Uterus (tissue), 4 donors: ENCODE measurements around the gene DIRAS3. TPM values are rescaled to one million over a fixed set of nuclear protein-coding genes. Genes with fewer than 3 reads are reported as not detected.

Experiments
- DNase-seq, 2 donors: peaks; one replicate each; pipeline ENCODE4 v3.0.0-alpha.2; 2019 to 2020
- H3K27ac ChIP-seq, 2 donors: fragments of 200-600 bp; sonication (generic); 1 replicate in 1 of 2; 2 replicates in 1 of 2; pipeline ENCODE4 v1.5.1; 2016 to 2018
- H3K27me3 ChIP-seq, 2 donors: fragments of 200-600 bp; sonication (generic); one replicate each; pipeline ENCODE4 v1.5.1; 2018 to 2019; ENCODE audit warnings: control low read depth in 1 of 2
- H3K36me3 ChIP-seq, 2 donors: fragments of 200-600 bp; sonication (generic); one replicate each; pipeline ENCODE4 v1.5.1; 2019; ENCODE audit warnings: control low read depth in 1 of 2
- H3K4me1 ChIP-seq, 2 donors: fragments of 200-600 bp; sonication (generic); one replicate each; pipeline ENCODE4 v1.5.1; 2018 to 2019; ENCODE audit warnings: control low read depth in 1 of 2
- H3K4me3 ChIP-seq, 2 donors: fragments of 200-600 bp; sonication (generic); 1 replicate in 1 of 2; 2 replicates in 1 of 2; pipeline ENCODE4 v1.5.1; 2018 to 2019; ENCODE audit warnings: mild to moderate bottlenecking in 1 of 2
- H3K9me3 ChIP-seq, 2 donors: fragments of 200-600 bp; sonication (generic); one replicate each; pipeline ENCODE4 v1.5.1; 2019; ENCODE audit warnings: control low read depth in 1 of 2
- CTCF ChIP-seq, 4 experiments: fragments of 200-600 bp in 2 of 4; fragments of 450-650 bp in 2 of 4; sonication (generic) in 2 of 4; IDR thresholded peaks; one replicate each; pipeline ENCODE4 v1.5.1; 2016 to 2019; ENCODE audit warnings: antibody characterized with exemption in 4 of 4, mild to moderate bottlenecking in 2 of 4, moderate library complexity in 1 of 4
- POLR2A ChIP-seq, 2 donors: fragments of 450-650 bp; IDR thresholded peaks; one replicate each; pipeline ENCODE4 v1.6.1; 2016; ENCODE audit warnings: antibody characterized with exemption in 2 of 2, mild to moderate bottlenecking in 1 of 2, moderate library complexity in 1 of 2
- intact Hi-C: fragments of 100-400 bp; cut with DNase I; formaldehyde crosslinking; loops from one replicate; pipeline ENCODE4 v1.15.1; 2023; ENCODE audit warnings: low total_unique reads
- total RNA-seq, 4 donors: library from RNA; depleted of rRNA in 3 of 4; stranded (reverse); fragments of >200 nt in 3 of 4; gene quantifications; one replicate each; pipeline versions ENCODE4 v1.1.0 to v1.2.4, GENCODE V29; 2014 to 2023
- donor health status: DM: yes; HTN: yes; CAD: no.

Gene DIRAS3
- total RNA-seq, 4 donors from 2014 or later = 0.26 to 7.4 (median 3.7) TPM; not detected in 1

- Histone ChIP-seq H3K27me3 (no peaks in the 10 kb centered on the region), H3K4me3 (no peak overlapping the region), H3K9me3 (no peaks in the 10 kb centered on the region), H3K27ac (no peak overlapping the region), H3K4me1 (no peaks in the 10 kb centered on the region), H3K36me3 (no peaks in the 10 kb centered on the region)
- intact Hi-C loops = no loop called here
- DNase-seq = no peak
- TF ChIP-seq CTCF (IDR thresholded peaks at IDR 0.05) (no peak), POLR2A (IDR thresholded peaks at IDR 0.05) (no peak)
Observed at GRCh38 chr1:68024635-68025338, 25.6 kb downstream of the DIRAS3 start.

DNA sequence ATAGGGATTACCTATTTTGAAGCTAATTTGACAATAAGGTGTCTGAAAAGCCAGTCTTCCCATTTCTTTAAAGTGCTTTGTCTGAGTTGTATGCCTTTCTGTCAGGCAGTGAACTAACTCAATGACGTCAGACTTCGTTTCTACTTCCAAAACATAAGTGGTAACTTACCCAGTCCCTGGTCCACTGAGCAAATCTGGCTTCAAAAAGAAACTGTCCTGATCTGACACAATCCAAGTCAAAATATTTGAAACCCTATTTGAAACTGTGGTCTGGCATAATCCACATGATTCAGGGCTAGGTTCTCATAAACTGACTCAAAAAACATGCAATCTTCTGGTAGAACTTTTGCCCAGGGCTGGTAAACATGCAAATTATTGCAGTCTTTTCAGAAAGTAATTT lies 34.0 kb downstream of the DIRAS3 start:
- Histone ChIP-seq H3K4me1 (no peaks in the 10 kb centered on the region), H3K36me3 (no peaks in the 10 kb centered on the region), H3K4me3 (no peak overlapping the region), H3K27me3 (no peaks in the 10 kb centered on the region), H3K27ac (no peak overlapping the region), H3K9me3 (no peaks in the 10 kb centered on the region)
- intact Hi-C loops = no loop called here
- no peak for TF ChIP-seq CTCF (IDR thresholded peaks at IDR 0.05)
- TF ChIP-seq POLR2A (IDR thresholded peaks at IDR 0.05) = no peak
- no peak for DNase-seq

- intact Hi-C loops = no loop called here
- H3K4me1 ChIP-seq = no peaks in the 10 kb centered on the region
Observed at GRCh38 chr1:68015971-68016370, 34.5 kb downstream of the DIRAS3 start.

GRCh38 chr1:68015369-68015768 lies 35.1 kb downstream of the DIRAS3 start:
- no peak for TF ChIP-seq CTCF (IDR thresholded peaks at IDR 0.05)
- TF ChIP-seq POLR2A (IDR thresholded peaks at IDR 0.05) = no peak
- no peak overlapping the region for H3K4me3 ChIP-seq
- no peaks in the 10 kb centered on the region for H3K9me3 ChIP-seq
- H3K4me1 ChIP-seq = no peaks in the 10 kb centered on the region
- no peaks in the 10 kb centered on the region for H3K36me3 ChIP-seq
- H3K27ac ChIP-seq = no peak overlapping the region
- no peaks in the 10 kb centered on the region for H3K27me3 ChIP-seq
- intact Hi-C loops = no loop called here
- no peak for DNase-seq

More at GRCh38 chr1:68015971-68016370, 34.5 kb downstream of the DIRAS3 start:
- Histone ChIP-seq H3K27me3 (no peaks in the 10 kb centered on the region), H3K36me3 (no peaks in the 10 kb centered on the region), H3K9me3 (no peaks in the 10 kb centered on the region), H3K27ac (no peak overlapping the region), H3K4me3 (no peak overlapping the region)
- TF ChIP-seq POLR2A (IDR thresholded peaks at IDR 0.05) = no peak
- no peak for TF ChIP-seq CTCF (IDR thresholded peaks at IDR 0.05)
- no peak for DNase-seq

GRCh38 chr1:68013351-68013750 lies 37.1 kb downstream of the DIRAS3 start:
- no peaks in the 10 kb centered on the region for H3K4me1 ChIP-seq
- no peak overlapping the region for H3K4me3 ChIP-seq
- no peaks in the 10 kb centered on the region for H3K9me3 ChIP-seq
- no peak overlapping the region for H3K27ac ChIP-seq
- no peaks in the 10 kb centered on the region for H3K36me3 ChIP-seq
- TF ChIP-seq CTCF (IDR thresholded peaks at IDR 0.05) (no peak), POLR2A (IDR thresholded peaks at IDR 0.05) (no peak)
- no peaks in the 10 kb centered on the region for H3K27me3 ChIP-seq
- intact Hi-C loops = no loop called here
- no peak for DNase-seq
